Measurements from ENCODE around the gene AOPEP.

- TF ChIP-seq CTCF (IDR thresholded peaks at IDR 0.05), result no peak
- TF ChIP-seq POLR2A (IDR thresholded peaks at IDR 0.05), result no peak
- TF ChIP-seq POLR2AphosphoS5 (IDR thresholded peaks at IDR 0.05), result no peak
Observed at GRCh38 chr9:95067057-95067456, 340.6 kb downstream of the AOPEP start.
